ENCODE data around the gene SPTBN4. TPM values are rescaled to one million over a fixed set of nuclear protein-coding genes. Genes with fewer than 3 reads are reported as not detected.

Gene SPTBN4
- total and polyA plus RNA-seq, 10 of the 15 experiments (the other 5 are each of a cell fraction or from before 2014, with no cell fraction given) = 0.04 to 1.1 (median 0.34) TPM; not detected in 1

DNA sequence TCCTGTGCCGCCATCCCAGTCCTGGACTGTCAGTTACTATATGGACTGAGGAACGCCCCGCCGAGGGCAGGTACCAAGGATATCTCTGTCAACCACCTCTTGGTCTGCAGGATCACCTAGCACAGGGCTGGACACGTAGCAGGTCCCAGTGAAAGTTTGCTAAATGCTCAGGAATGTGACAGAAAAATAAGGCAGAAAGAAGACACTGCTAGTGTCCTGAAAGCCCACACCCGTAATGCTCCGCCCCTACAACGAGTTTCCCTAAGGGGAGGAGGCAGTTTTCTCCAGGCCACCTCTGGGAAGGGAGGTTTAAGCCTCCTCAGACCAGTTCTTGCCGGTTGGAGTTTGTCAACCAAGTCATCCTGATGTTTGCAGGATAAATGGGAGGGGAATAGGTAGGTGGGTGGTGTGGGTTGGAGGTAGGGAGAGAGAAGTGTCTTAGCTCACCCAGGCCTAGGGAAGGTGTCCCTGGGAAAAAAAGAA, 21.0 kb upstream of the SPTBN4 start:
- Histone ChIP-seq H3K79me2 (ENCODE audit: control insufficient read depth, insufficient read depth, low read length) (peaks cover 28% of the 10 kb centered on the region), H3K36me3 (ENCODE audit: control insufficient read depth in 2 of 2, insufficient read depth in 2 of 2, low read length in 1 of 2) (peaks cover 5 to 9% of the 10 kb centered on the region in 2 experiments; a peak in 3 of 4 replicates), H3K4me2 (ENCODE audit: control insufficient read depth, insufficient read depth) (no peak overlapping the region), H4K20me1 (ENCODE audit: control insufficient read depth, insufficient read depth) (no peaks in the 10 kb centered on the region), H3K9ac (ENCODE audit: control insufficient read depth, insufficient read depth, low read length) (no peak overlapping the region), H3K4me3 (no peak overlapping the region), H3K9me3 (replicated peaks; ENCODE audit: control insufficient read depth, insufficient read depth, low read length) (no peaks in the 10 kb centered on the region), H2AFZ (ENCODE audit: control insufficient read depth, low read depth, low read length) (no peak overlapping the region), H3K27me3 (replicated peaks in 1 of 2; ENCODE audit: control insufficient read depth in 2 of 2, insufficient read depth in 2 of 2, low read length in 1 of 2) (no peaks in the 10 kb centered on the region), H3K4me1 (ENCODE audit: control insufficient read depth, insufficient read depth, low read length) (peaks cover 5% of the 10 kb centered on the region; the same call in 1 of the 2 replicates), H3K27ac (ENCODE audit: control insufficient read depth, insufficient read depth) (no peak overlapping the region)
- DNase-seq (ENCODE audit: low read depth, low spot score) (no peak), FAIRE-seq (no peak), ATAC-seq (no peak)
- POLR2A ChIA-PET = interaction anchor here (4.7 kb wide), 1 partner anchor 19 kb away, joined by 49 read pairs; the partner anchor contains the start of gene SERTAD1
- RAD21 ChIA-PET (ENCODE audit: unreplicated experiment) = interaction anchor here (3.3 kb wide), 1 partner anchor 25 kb away, joined by 35 read pairs; no protein-coding TSS in a partner anchor
- CTCF ChIA-PET = interaction anchor here (0.8 to 4.6 kb wide), 4 partner anchors 25 to 141 kb away, joined by 3 to 40 read pairs (median 8); no protein-coding TSS in a partner anchor
- BruUV-seq (replicated peaks) = no TSS peak
- SMC1A ChIA-PET (ENCODE audit: uncharacterized antibody, unreplicated experiment) = interaction anchor here (1.2 to 4.2 kb wide), 2 partner anchors 25 to 98 kb away, joined by 3 to 35 read pairs; partner anchors contain the start of gene C19orf47
- 63% methylated on average over 9 of the region's 9 CpGs for WGBS (ENCODE audit: insufficient coverage, insufficient replicate concordance, low lambda C conversion rate, missing lambda C conversion rate)
- in situ Hi-C loops (cut with MboI) (no loop called here), intact Hi-C loops (cut with micrococcal nuclease; ENCODE audit: unreplicated experiment) (loop anchor here (2.0 kb wide), 1 partner anchor 141 kb away; no protein-coding TSS in a partner anchor)
- TF ChIP-seq ZBED1 (IDR thresholded peaks at IDR 0.05; ENCODE audit: borderline replicate concordance) = no peak
- TF ChIP-seq KLF5 (IDR thresholded peaks at IDR 0.05; ENCODE audit: partially characterized antibody) = no peak
- no peak for TF ChIP-seq YBX1 (IDR thresholded peaks at IDR 0.05)
- no peak for TF ChIP-seq HDAC6 (IDR thresholded peaks at IDR 0.05; ENCODE audit: unreplicated experiment)
- TF ChIP-seq IRF4 (IDR thresholded peaks at IDR 0.05; ENCODE audit: low read depth, low read length) = no peak
- TF ChIP-seq EP300 (IDR thresholded peaks at IDR 0.05; ENCODE audit: borderline replicate concordance in 1 of 2, control insufficient read depth in 1 of 2, low read depth in 2 of 2, low read length in 2 of 2) = no peak
- TF ChIP-seq, protein P1, sequence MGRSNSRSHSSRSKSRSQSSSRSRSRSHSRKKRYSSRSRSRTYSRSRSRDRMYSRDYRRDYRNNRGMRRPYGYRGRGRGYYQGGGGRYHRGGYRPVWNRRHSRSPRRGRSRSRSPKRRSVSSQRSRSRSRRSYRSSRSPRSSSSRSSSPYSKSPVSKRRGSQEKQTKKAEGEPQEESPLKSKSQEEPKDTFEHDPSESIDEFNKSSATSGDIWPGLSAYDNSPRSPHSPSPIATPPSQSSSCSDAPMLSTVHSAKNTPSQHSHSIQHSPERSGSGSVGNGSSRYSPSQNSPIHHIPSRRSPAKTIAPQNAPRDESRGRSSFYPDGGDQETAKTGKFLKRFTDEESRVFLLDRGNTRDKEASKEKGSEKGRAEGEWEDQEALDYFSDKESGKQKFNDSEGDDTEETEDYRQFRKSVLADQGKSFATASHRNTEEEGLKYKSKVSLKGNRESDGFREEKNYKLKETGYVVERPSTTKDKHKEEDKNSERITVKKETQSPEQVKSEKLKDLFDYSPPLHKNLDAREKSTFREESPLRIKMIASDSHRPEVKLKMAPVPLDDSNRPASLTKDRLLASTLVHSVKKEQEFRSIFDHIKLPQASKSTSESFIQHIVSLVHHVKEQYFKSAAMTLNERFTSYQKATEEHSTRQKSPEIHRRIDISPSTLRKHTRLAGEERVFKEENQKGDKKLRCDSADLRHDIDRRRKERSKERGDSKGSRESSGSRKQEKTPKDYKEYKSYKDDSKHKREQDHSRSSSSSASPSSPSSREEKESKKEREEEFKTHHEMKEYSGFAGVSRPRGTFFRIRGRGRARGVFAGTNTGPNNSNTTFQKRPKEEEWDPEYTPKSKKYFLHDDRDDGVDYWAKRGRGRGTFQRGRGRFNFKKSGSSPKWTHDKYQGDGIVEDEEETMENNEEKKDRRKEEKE (IDR thresholded peaks at IDR 0.05) = no peak
- TF ChIP-seq BACH1 (IDR thresholded peaks at IDR 0.05; ENCODE audit: borderline replicate concordance) = no peak
- TF ChIP-seq POLR2A (IDR thresholded peaks at IDR 0.05; ENCODE audit: low read depth, low read length) = no peak
- TF ChIP-seq JUND (IDR thresholded peaks at IDR 0.05; ENCODE audit: low read depth, low read length) = no peak
- TF ChIP-seq, protein P2, sequence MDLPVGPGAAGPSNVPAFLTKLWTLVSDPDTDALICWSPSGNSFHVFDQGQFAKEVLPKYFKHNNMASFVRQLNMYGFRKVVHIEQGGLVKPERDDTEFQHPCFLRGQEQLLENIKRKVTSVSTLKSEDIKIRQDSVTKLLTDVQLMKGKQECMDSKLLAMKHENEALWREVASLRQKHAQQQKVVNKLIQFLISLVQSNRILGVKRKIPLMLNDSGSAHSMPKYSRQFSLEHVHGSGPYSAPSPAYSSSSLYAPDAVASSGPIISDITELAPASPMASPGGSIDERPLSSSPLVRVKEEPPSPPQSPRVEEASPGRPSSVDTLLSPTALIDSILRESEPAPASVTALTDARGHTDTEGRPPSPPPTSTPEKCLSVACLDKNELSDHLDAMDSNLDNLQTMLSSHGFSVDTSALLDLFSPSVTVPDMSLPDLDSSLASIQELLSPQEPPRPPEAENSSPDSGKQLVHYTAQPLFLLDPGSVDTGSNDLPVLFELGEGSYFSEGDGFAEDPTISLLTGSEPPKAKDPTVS (IDR thresholded peaks at IDR 0.05; ENCODE audit: low read depth, low read length) = no peak
- TF ChIP-seq, protein P3, sequence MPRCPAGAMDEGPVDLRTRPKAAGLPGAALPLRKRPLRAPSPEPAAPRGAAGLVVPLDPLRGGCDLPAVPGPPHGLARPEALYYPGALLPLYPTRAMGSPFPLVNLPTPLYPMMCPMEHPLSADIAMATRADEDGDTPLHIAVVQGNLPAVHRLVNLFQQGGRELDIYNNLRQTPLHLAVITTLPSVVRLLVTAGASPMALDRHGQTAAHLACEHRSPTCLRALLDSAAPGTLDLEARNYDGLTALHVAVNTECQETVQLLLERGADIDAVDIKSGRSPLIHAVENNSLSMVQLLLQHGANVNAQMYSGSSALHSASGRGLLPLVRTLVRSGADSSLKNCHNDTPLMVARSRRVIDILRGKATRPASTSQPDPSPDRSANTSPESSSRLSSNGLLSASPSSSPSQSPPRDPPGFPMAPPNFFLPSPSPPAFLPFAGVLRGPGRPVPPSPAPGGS (IDR thresholded peaks at IDR 0.05; ENCODE audit: borderline replicate concordance, insufficient read depth, low read depth, low read length, poor library complexity, severe bottlenecking) = no peak
- TF ChIP-seq CBFB (IDR thresholded peaks at IDR 0.05; ENCODE audit: low read depth) = no peak
- TF ChIP-seq RFX5 (IDR thresholded peaks at IDR 0.05; ENCODE audit: low read depth, low read length) = no peak
- TF ChIP-seq, protein P4, sequence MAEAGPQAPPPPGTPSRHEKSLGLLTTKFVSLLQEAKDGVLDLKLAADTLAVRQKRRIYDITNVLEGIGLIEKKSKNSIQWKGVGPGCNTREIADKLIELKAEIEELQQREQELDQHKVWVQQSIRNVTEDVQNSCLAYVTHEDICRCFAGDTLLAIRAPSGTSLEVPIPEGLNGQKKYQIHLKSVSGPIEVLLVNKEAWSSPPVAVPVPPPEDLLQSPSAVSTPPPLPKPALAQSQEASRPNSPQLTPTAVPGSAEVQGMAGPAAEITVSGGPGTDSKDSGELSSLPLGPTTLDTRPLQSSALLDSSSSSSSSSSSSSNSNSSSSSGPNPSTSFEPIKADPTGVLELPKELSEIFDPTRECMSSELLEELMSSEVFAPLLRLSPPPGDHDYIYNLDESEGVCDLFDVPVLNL (IDR thresholded peaks at IDR 0.05; ENCODE audit: low read depth, low read length) = no peak
